Right cardiac atrium (tissue), 5 donors: Measurements from ENCODE around the gene STEAP1B. TPM values are rescaled to one million over a fixed set of nuclear protein-coding genes. Genes with fewer than 3 reads are reported as not detected.
"Not testable (repeated sequence)": the region's sequence is repeated elsewhere in the genome, so short reads cannot be mapped to it uniquely, and the experiment has no call there.

ENCODE experiments used
- ATAC-seq, 2 donors: fragments of 200-7000 bp; cut with Tn5 transposase; one replicate each; pipeline versions ENCODE4 v1.8.0 to v1.9.1; 2020; ENCODE audit warnings: moderate library complexity in 2 of 2, mild to moderate bottlenecking in 1 of 2
- DNase-seq, 3 donors: peaks; one replicate each; pipeline ENCODE4 v3.0.0-alpha.2; 2020
- H3K27ac ChIP-seq: one replicate; pipeline ENCODE4 v1.5.1; 2013; ENCODE audit warnings: mild to moderate bottlenecking, low read length, control low read depth, moderate library complexity
- H3K27me3 ChIP-seq: one replicate; pipeline ENCODE4 v1.6.1; 2013; ENCODE audit not compliant: control insufficient read depth, insufficient read depth
- H3K4me1 ChIP-seq: one replicate; pipeline ENCODE4 v1.6.1; 2013; ENCODE audit warnings: low read length; ENCODE audit not compliant: control insufficient read depth, insufficient read depth
- H3K4me3 ChIP-seq: one replicate; pipeline ENCODE4 v1.5.1; 2013; ENCODE audit warnings: low read length, control low read depth
- H3K9me3 ChIP-seq: one replicate; pipeline ENCODE4 v1.6.1; 2013; ENCODE audit warnings: low read length; ENCODE audit not compliant: control insufficient read depth
- WGBS: extraction: QIAGEN DNeasy Blood & Tissue Kit; methylation state at CpG from one replicate; pipeline ENCODE4 v1.1.7; 2013; 5-methylcytosine and 5-hydroxymethylcytosine counted together
- intact Hi-C, 4 donors: fragments of 100-400 bp; cut with DNase I; formaldehyde crosslinking; loops; one replicate each; pipeline versions ENCODE4 v1.11.0 to v1.14.0; 2022 to 2023
- polyA plus RNA-seq: library from polyadenylated mRNA; stranded (reverse); fragments of 200-250 nt; gene quantifications from one replicate; pipeline ENCODE4 v1.2.3, GENCODE V29; 2013
- total RNA-seq, 4 donors: library from RNA; stranded (reverse); fragmentation: NEBNext Ultra II Directional; extraction: Animal tissue kit (Norgen Biotek cat#: 25700); gene quantifications; one replicate each; pipeline ENCODE4 v1.2.1, GENCODE V29; 2021
- donor health status: healthy with polysubstance abuse.
- donor health status: DM: no; HTN: yes; CAD: no.
- donor health status: DM: no; HTN: no; CAD: no.
- donor health status: DM: no; HTN: yes; CAD: no; lungs with severe emphysema.
- donor health status: DM: yes; HTN: yes; CAD: no.

The STEAP1B gene
- total and polyA plus RNA-seq, 5 donors: 0.36 to 1.1 (median 0.67) TPM

DNA sequence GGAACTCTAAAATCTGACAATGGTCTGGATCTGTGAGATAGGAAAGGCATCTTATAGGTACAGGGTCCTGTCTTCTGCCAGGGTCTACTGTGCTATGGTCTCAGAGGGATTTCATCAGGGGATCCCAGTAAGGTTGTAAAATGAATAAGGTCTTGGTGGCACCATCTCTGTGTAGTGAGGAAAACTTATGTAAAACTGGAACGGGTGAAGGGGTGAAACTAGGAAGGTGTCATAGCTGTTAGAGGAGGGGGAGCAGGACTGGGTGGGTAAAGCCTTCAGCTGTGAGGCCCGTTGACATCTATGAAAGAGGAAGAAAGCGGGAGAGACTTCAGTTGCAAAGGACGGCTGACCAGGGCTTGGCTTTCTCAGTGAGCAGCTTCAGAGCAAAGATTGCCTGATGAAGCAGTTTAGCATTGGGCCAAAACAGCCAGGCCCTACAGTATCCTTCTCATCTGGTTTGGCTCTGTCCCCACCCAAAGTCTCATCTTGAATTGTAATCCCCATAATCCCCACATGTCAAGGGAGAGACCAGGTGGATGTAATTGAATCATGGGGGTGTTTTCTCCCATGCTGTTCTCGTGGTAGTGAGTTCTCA lies 24.5 kb upstream of the STEAP1B start:
- ATAC-seq: peak; percentile 16 to 24

DNA sequence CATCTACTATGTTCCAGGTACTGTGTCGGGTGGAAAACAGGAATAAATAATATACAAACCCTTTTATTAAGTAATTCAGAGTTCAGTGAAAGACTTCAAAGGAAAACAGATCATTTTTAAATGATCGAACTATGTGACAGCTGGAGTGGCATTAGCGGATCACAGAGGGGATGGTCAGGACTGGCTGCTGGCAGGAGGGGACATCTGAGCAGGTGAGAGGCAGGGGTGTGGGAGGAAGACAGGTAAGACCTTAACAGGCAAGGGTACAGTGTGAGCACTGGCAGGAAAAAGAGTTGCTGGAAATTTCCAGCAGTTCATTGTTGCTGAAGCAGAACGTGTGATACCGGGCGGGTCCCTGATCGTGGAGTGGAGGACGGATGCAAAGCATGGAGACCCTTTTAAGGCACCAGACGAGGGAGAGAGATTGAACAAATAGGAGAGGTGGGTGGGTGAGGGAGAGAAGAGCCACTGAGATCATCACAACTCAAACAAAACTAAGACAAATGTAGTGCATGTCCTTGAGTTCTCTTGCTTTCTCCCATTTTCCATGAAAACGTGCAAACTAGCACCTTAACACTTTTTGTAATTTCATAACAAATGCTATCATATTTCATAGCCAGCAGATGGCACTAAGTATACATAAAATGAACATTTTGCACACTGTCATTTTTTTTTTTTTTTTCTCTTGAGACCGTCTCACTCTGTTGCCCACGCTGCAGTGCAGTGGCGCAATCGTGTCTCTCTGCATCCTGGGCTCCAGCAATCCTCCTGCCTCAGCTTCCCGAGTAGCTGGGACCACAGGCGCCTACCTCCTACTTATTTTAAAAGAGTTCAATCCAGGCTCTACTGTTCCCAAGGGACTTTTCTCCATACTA lies 23.7 kb upstream of the STEAP1B start:
- H3K9me3 ChIP-seq, H3K4me3 ChIP-seq, H3K4me1 ChIP-seq, H3K27ac ChIP-seq, H3K27me3 ChIP-seq, intact Hi-C loops: not testable (repeated sequence)
- peak; percentile 43 to 73 (median 49) for DNase-seq
- ATAC-seq: peak; percentile 51 to 75
- 40% methylated on average over 16 of the region's 16 CpGs for whole genome bisulfite sequencing

More for the DNA sequence above, 24.5 kb upstream of the STEAP1B start:
- H3K4me3 ChIP-seq, H3K4me1 ChIP-seq, DNase-seq, H3K27ac ChIP-seq, H3K9me3 ChIP-seq, intact Hi-C loops, H3K27me3 ChIP-seq: not testable (repeated sequence)
- WGBS: 45% methylated on average over 5 of the region's 5 CpGs

DNA sequence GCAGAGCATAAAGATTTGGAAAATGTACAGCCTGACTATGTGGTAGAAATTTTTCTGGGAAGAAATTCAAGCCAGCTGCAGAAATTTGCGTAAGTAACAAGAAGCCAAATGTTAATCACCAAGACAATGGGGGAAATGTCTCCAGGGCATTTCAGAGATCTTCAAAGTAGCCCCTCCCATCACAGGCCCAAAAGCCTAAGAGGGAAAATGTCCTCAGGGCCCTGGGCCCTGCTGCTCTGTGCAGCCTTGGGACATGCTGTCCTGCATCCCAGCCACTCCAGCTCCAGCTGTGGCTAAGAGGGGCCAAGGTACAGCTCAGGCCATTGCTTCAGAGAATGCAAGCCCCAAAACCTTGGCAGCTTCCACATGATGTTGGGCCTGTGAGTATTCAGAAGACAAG lies 19.6 kb upstream of the STEAP1B start:
- H3K4me1 ChIP-seq, intact Hi-C loops, H3K27me3 ChIP-seq, H3K27ac ChIP-seq, ATAC-seq, DNase-seq, H3K4me3 ChIP-seq, H3K9me3 ChIP-seq: not testable (repeated sequence)
- 79% methylated on average over 1 of the region's 1 CpG for WGBS

DNA sequence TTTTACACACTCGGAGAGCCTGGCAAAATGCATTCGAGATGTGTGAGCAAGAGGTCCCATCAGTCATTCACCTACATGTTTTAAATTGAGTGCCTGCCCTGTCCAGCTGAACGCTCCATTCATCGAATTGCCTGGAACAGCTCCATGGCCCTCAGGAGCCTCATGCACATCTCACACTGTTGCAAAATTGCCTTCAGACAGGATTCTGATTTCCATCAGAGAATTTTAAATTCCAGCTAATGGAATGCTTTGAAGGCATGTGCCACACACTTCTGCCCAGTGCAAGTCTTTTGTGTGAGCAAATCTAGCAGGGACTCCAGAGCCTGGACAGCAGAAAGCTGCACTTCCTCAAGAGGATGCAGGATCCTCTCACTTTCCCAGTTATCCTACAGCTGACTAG lies 17.0 kb upstream of the STEAP1B start:
- intact Hi-C loops, ATAC-seq, H3K27ac ChIP-seq, H3K4me3 ChIP-seq, DNase-seq, H3K4me1 ChIP-seq, H3K9me3 ChIP-seq, H3K27me3 ChIP-seq: not testable (repeated sequence)
- WGBS: 90% methylated on average over 4 of the region's 4 CpGs

DNA sequence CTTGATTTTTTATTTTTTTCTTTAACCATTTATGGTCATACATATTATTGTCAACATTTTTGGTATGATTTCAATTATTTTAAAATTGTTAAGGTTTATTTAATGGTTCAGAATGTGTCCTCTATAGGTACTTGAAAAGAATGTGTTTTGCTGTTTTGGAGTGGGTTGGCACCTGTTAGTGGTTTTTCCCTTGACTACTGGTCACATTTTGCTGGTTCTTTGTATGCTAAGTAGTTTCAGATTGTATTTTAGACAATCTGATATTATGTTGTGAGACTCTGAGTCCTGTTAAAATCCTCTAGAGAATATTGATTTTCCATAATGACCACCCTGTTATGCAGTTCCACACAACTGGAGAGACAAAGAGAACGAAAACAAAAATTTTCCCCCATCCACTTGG lies 15.0 kb upstream of the STEAP1B start:
- H3K27me3 ChIP-seq: not testable (repeated sequence)

DNA sequence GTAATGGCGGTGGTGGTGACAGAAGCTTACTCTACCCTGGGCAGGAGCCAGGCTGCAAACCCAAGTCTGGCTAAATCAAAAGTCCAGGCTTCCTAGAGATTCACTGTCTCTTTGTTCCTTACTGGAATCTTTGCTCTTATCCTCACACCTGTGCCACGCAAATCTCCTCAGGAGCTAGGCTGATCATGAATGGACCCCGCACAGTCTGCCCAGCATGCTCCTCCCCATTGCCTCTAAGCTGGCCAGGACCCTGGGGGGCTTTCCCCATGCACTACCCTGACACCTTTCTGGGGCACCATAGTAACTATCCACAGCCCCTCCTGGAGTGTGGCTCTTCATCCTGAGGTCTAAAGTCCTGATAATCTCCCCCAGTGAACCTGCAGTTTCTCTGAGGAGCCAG lies 7.3 kb upstream of the STEAP1B start:
- H3K4me1 ChIP-seq, H3K4me3 ChIP-seq, DNase-seq, H3K9me3 ChIP-seq, ATAC-seq, intact Hi-C loops, H3K27me3 ChIP-seq, H3K27ac ChIP-seq: not testable (repeated sequence)
- 94% methylated on average over 3 of the region's 3 CpGs for WGBS

More for the DNA sequence above, 15.0 kb upstream of the STEAP1B start:
- H3K4me1 ChIP-seq, ATAC-seq, H3K4me3 ChIP-seq, H3K9me3 ChIP-seq, DNase-seq, intact Hi-C loops, H3K27ac ChIP-seq: not testable (repeated sequence)
- 88% methylated on average over 1 of the region's 1 CpG for WGBS

DNA sequence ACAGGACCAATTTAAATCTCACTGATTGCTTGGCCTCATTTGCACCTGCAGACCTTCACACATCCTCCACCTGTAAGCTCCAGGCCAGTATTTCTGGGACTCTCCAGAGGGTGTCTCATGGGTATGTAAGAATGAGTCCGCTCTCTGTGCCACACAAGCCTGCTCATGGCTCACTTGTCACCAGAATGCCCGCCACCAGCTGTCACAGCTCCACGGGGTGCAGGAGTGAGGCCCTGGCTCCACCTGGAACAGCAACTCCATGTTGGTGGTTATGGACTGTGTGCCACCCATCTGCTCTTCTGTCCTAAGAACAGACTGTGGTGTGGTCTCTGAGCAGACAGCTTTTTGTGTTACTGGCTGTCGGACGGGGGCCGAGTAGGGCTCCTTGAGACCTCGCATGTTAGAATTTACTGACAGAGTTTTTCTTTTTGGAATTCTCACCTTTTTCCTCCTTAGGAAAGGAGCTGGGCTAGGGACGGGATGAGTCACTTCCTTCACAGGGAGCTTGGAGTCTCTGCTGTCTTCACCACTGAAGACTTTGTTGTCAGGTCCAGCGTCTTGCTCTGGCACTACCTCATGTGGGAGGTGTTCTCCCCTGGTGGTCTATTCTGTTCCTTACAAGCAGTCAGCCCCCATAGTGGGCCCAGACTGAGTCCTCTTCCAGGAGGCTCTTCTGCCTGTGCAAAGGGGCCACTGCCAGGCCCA lies 6.5 kb upstream of the STEAP1B start:
- ATAC-seq, H3K27me3 ChIP-seq, H3K4me3 ChIP-seq, H3K9me3 ChIP-seq, H3K4me1 ChIP-seq, DNase-seq, H3K27ac ChIP-seq, intact Hi-C loops: not testable (repeated sequence)
- WGBS: 75% methylated on average over 9 of the region's 9 CpGs

DNA sequence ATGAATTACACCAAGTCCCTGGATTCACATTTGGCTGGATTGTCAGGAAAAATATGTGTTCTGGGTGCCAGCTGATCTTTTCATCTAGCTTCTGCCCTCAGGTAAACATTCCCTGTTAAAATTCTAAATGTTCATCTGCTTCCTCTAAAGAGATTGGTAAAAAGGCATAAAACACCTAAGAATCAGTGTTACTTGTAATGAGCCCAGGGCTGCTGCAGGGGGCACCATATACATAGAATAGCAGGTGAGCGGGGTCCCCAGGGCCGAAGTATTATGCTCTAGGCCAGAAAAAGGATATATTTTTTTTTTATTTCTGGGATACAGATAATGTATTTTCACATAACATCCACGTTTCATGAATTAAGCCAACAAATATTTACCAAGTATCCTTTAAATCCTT lies 4.5 kb upstream of the STEAP1B start:
- DNase-seq, H3K9me3 ChIP-seq, intact Hi-C loops, H3K27ac ChIP-seq, H3K4me1 ChIP-seq, H3K4me3 ChIP-seq, H3K27me3 ChIP-seq, ATAC-seq: not testable (repeated sequence)
- WGBS: 52% methylated on average over 3 of the region's 3 CpGs

DNA sequence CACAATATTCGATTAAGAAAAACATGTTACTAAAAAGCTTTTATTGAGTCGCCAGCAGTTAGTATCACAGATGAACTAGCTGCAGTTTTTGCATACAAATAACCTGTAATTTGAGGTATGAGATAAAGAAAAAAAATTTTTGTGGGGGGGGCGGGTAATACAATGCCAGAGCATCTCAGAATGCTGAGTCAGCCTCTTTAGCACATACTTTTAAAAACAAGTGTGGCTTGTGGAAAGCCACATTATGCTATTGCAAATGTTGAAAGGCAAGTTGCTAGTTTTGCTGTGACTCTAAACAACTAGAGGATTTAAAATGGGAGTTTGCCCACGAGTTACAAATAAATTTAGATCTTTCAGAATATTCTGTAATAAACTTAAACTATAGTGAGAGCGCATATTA lies 2.1 kb upstream of the STEAP1B start:
- H3K9me3 ChIP-seq, ATAC-seq, intact Hi-C loops, H3K4me3 ChIP-seq, H3K27ac ChIP-seq, H3K4me1 ChIP-seq, H3K27me3 ChIP-seq, DNase-seq: not testable (repeated sequence)
- 63% methylated on average over 5 of the region's 5 CpGs for WGBS

DNA sequence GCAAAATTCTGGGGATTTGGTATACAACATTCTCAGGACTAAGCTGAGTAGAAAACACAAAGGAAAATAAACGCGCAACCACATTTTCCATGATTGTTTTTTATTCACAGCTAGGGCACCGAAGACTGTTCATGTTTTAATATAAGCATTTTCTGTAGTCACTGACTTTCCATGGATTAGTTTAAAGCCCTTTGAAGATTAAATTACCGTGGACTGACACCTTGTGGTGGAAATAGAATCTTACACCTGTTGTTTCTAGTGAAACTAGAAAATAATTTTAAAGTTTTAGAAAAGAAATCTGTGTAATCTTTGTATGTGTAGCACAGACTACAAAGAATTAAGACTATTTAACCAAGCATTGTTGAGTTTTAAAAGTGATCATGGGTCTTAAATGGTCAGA lies 1.3 kb upstream of the STEAP1B start:
- DNase-seq, ATAC-seq, H3K4me1 ChIP-seq, H3K27ac ChIP-seq, H3K4me3 ChIP-seq, intact Hi-C loops, H3K27me3 ChIP-seq, H3K9me3 ChIP-seq: not testable (repeated sequence)
- 28% methylated on average over 4 of the region's 4 CpGs for WGBS

DNA sequence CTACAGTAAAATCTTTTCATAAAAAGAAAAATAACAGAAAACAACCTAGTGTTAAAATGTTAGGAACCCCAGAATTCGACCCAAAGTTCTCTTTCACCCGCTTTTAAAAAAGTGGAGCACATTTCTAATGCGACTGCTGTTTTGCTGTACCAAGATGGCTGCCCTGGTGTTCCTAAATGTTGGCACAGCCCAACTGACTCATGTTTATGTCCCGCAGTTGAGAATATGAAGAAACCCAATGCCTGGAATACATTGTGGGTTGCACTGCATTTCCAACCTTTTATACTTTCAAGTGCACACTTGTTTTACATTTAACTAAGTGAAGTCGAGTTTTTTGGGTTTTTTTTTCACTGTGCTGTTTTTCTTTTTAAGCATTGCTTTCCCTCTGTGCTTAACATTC lies 944 bp downstream of the STEAP1B start:
- Histone ChIP-seq H3K4me3 (no peak overlapping the region), H3K4me1 (no peaks in the 10 kb centered on the region), H3K9me3 (no peaks in the 10 kb centered on the region), H3K27me3 (no peaks in the 10 kb centered on the region), H3K27ac (no peak overlapping the region)
- no peak for DNase-seq
- intact Hi-C loops: no loop called here
- 95% methylated on average over 5 of the region's 5 CpGs for WGBS
- no peak for ATAC-seq
